Liver (tissue), 3 donors: ENCODE results near the gene CCT2.

Experiments
- CTCF ChIP-seq: fragments of 150-350 bp; IDR thresholded peaks from 2 replicates; pipeline ENCODE4 v1.5.1; 2017; ENCODE audit warnings: improper control_type of control experiment, low read depth, low read length; ENCODE audit not compliant: missing input control
- GABPA ChIP-seq, 2 donors: IDR thresholded peaks in 1 of 2; conservative IDR thresholded peaks in 1 of 2; 2 replicates each; pipeline ENCODE4 v1.6.1; 2016; ENCODE audit warnings: antibody characterized with exemption in 2 of 2, mild to moderate bottlenecking in 1 of 2, moderate library complexity in 1 of 2
- HNF4A ChIP-seq, 2 donors: conservative IDR thresholded peaks; 2 replicates each; pipeline ENCODE4 v1.6.1; 2016; ENCODE audit warnings: antibody characterized with exemption in 2 of 2, mild to moderate bottlenecking in 2 of 2
- NR2F2 ChIP-seq: IDR thresholded peaks from 2 replicates; pipeline ENCODE4 v1.6.1; 2016; ENCODE audit warnings: antibody characterized with exemption
- RAD21 ChIP-seq, 2 donors: IDR thresholded peaks; 2 replicates each; pipeline ENCODE4 v1.6.1; 2016; ENCODE audit warnings: antibody characterized with exemption in 2 of 2, mild to moderate bottlenecking in 2 of 2
- REST ChIP-seq: IDR thresholded peaks from 2 replicates; pipeline ENCODE4 v1.6.1; 2016; ENCODE audit warnings: antibody characterized with exemption, mild to moderate bottlenecking
- TAF1 ChIP-seq: conservative IDR thresholded peaks from 2 replicates; pipeline ENCODE4 v1.6.1; 2016; ENCODE audit warnings: antibody characterized with exemption, mild to moderate bottlenecking
- YY1 ChIP-seq: IDR thresholded peaks from 2 replicates; pipeline ENCODE4 v1.6.1; 2016; ENCODE audit warnings: antibody characterized with exemption, mild to moderate bottlenecking
- TF ChIP-seq, protein P1 (sequence below): IDR thresholded peaks from 2 replicates; pipeline ENCODE4 v1.6.1; 2016; ENCODE audit warnings: antibody characterized with exemption
- TF ChIP-seq, protein P2 (sequence below): IDR thresholded peaks from 2 replicates; pipeline ENCODE4 v1.6.1; 2016; ENCODE audit warnings: antibody characterized with exemption
- donor health status: healthy.
- donor health status: healthy.

GRCh38 chr12:69648476-69648875 is 63.2 kb downstream of the CCT2 start:
- TF ChIP-seq CTCF (no peak), REST (no peak), HNF4A (conservative IDR thresholded peaks at IDR 0.05) (no peak), YY1 (no peak), TAF1 (no peak), RAD21 (IDR thresholded peaks at IDR 0.05) (no peak), GABPA (IDR thresholded peaks at IDR 0.05 in 1 of 2, conservative IDR thresholded peaks at IDR 0.05 in 1 of 2) (no peak), NR2F2 (no peak)
- TF ChIP-seq, protein P1, sequence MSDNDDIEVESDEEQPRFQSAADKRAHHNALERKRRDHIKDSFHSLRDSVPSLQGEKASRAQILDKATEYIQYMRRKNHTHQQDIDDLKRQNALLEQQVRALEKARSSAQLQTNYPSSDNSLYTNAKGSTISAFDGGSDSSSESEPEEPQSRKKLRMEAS: no peak
- TF ChIP-seq, protein P2, sequence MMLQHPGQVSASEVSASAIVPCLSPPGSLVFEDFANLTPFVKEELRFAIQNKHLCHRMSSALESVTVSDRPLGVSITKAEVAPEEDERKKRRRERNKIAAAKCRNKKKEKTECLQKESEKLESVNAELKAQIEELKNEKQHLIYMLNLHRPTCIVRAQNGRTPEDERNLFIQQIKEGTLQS: no peak
